Left ventricle myocardium superior (tissue), 1 donor: Measurements from ENCODE around the gene RGL1. TPM values are rescaled to one million over a fixed set of nuclear protein-coding genes. Genes with fewer than 3 reads are reported as not detected.

Source experiments
- ATAC-seq: fragments of 200-7000 bp; cut with Tn5 transposase; one replicate; pipeline ENCODE4 v1.9.1; 2020; ENCODE audit warnings: mild to moderate bottlenecking, moderate library complexity
- DNase-seq: peaks from one replicate; pipeline ENCODE4 v3.0.0-alpha.2; 2020
- intact Hi-C: fragments of 100-400 bp; cut with micrococcal nuclease; formaldehyde crosslinking; loops from one replicate; pipeline ENCODE4 v1.11.0; 2022
- total RNA-seq: library from RNA; stranded (reverse); fragmentation: NEBNext Ultra II Directional; extraction: Animal tissue kit (Norgen Biotek cat#: 25700); gene quantifications from one replicate; pipeline ENCODE4 v1.2.1, GENCODE V29; 2021
- donor health status: DM: no; HTN: yes; CAD: no; lungs with severe emphysema.

The RGL1 gene
- total RNA-seq, 1 donor from 2014 or later, result 18.5 TPM

DNA sequence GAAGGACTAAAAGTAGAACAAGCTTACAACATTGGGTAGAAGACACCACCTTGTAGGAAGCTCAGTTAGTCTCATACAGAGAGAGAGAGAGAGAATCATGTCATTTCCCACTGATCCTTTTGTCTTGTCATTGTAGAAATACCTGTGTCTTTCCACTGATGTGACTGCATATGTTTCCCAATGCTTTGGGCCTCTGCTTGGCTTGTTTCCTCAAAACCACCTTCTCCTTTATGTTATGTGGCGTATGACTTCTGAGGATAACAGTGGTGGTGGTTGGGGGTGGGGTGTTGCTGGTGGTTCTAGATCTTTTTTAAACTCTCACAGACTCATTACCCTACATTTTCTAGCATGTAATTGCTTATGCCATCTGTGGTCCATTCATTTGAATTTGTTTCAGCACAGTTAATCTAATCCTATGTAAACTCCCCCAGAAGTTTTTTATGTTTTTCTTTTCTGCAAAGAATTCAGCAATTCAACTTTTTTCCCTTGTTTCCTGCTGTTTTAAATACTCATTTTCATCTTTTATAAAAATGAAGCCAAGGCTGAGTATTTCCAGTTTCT is 9.3 kb downstream of the RGL1 start:
- intact Hi-C loops, result no loop called here
- ATAC-seq (no peak), DNase-seq (no peak)

DNA sequence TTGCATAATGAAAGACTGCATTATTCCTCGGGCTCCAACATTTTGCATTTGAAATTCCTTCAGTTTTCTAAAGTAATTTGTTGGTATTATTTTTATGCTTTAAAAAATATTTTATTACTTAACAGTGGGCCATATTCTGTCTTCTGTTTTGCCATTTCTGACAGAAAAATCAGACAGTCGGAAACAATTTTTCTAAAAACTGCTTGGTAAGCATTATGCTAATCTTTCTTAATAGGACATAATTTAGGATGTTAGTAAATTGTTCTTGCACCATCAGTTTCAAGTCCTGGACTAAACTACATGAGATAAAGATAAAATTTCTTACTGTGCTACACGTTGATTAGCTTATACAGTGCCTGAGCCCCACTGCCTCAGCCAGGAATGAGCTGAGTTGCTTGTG is 11.2 kb downstream of the RGL1 start:
- DNase-seq, result no peak
- ATAC-seq, result no peak
- intact Hi-C loops, result no loop called here

- DNase-seq, result no peak
These were observed 12.8 kb downstream of the RGL1 start for GRCh38 chr1:183817576-183818288.

DNA sequence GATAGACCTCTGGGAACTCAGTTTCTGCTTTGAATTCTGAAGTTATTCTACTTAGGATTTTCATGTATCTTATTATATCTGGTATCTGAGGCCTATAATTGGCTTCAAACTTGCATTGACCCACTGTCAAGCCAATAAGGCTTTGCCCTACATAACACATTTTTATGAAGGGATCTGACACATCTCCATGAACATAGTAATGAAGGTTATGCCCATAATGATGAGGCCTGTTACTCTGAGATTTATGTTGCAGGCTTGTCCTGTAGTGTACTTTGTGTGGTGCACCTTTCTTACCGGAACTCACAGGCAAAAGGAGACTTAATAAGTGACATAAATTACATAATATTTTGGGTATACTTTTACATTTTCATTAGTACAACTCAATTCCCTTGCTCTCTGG is 14.1 kb downstream of the RGL1 start:
- DNase-seq (no peak), ATAC-seq (no peak)
- intact Hi-C loops, result no loop called here

More at GRCh38 chr1:183817576-183818288, 12.8 kb downstream of the RGL1 start:
- intact Hi-C loops, result no loop called here
- no peak for ATAC-seq

DNA sequence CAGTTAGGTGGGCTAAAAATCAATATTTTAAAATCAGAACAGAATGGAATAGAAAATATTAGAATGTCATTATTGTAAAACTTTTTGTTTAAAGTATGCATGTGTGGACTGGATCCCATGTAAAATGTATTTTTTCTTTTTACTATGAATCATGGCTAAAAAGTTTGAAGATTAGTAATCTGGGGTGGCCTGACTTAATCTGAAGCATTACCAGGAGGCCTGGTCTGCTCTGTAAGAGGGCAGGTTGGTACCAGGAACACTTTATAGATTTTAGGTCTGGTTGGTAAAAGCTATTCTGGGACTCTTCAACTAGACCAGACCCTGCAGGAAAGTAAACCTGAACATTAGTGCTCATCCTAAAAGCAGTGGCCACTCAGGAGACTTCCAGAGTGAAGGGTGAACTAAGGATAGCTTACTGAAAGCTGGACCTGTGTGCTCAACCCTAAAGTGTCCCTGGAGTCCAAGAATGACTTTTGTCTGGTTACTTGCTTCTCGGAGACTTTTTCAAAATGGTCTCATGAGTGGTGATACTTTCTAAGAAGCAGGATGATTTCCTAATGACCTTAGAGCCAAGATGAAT is 16.5 kb downstream of the RGL1 start:
- intact Hi-C loops, result no loop called here
- DNase-seq (no peak), ATAC-seq (peak; percentile 41)

DNA sequence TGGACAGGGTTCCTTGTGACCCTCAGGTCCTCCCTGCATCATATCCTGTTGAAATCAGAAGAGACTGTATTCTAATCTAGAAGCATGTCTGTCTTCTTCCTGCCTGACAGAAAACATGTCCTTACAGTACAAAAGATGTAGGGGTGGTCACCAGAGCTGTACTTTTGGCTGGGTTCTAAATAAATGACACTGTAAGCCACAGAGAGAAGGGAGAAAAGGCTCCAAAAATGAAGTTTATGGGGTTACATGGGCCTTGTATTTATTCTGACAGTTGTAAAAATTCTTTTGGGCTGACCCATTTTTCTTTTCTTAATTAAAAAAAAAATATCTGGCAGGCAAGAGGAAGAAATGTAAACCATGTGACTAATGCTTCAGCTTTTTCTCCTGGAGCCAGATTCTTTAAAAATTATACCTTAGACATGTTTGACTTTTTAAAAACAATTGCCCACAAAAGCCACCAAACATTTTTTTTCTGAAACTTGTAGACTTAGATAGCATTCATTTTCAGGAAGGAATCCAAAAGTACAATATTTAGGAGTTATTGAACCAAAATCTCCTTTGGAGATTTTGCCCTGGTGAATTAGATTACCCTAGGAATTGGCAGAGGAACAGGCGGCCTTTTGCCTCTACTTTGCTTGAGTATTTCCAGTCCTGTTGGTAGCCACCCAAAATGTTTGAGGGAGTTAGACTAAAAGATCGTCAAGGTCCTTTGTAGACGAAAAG is 17.1 kb downstream of the RGL1 start:
- intact Hi-C loops, result no loop called here
- ATAC-seq, result peak; percentile 66
- DNase-seq, result no peak

- ATAC-seq (no peak), DNase-seq (no peak)
- intact Hi-C loops, result no loop called here
These were observed 19.4 kb downstream of the RGL1 start for GRCh38 chr1:183824291-183824690.

- DNase-seq (no peak), ATAC-seq (no peak)
- intact Hi-C loops, result no loop called here
These were observed 22.9 kb downstream of the RGL1 start for GRCh38 chr1:183827801-183828200.

DNA sequence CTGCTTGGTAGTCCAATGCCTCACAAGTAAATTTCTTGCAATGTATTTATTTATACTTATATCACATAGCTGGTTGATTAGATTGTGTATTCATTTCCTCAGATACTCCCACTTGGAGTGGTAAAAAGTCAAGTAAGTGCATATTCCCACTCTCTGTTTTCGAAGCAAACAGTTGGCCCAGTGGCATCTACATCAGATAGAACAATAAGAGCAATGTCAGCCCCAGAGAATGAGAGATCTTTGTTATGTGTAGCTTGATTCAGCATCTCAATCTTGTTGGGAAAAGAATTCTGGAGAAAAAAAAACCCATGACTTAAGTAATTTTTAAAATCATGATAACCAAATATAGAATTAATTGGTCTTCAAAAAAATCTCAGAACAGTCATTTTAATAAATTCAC is 25.5 kb downstream of the RGL1 start:
- intact Hi-C loops, result no loop called here
- no peak for DNase-seq
- ATAC-seq, result no peak

- intact Hi-C loops, result no loop called here
- no peak for ATAC-seq
- no peak for DNase-seq
These were observed 26.4 kb downstream of the RGL1 start for GRCh38 chr1:183831311-183831710.

DNA sequence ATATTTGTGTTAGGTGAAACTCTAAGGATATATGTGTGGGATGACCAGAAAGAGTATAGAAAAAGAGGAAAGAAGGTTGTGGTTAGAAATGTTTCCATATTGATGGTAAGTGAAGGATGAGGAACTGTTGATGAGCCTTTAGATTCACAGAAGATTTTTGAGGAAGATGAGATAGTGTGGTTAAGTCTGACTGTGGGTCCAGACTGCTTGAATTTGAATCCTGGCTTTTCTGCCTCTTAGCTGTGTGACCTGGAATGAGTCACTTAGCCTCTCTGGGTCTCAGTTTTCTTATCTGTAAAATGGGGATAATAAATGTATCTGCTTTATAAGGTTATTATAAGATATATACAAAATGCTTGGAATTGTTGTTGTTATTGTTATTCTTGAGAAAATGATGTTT is 27.5 kb downstream of the RGL1 start:
- ATAC-seq, result no peak
- intact Hi-C loops, result no loop called here

GRCh38 chr1:183834568-183834967 is 29.6 kb downstream of the RGL1 start:
- DNase-seq (no peak), ATAC-seq (peak; percentile 76)
- intact Hi-C loops, result no loop called here

More for the DNA sequence above, 27.5 kb downstream of the RGL1 start:
- no peak for DNase-seq

DNA sequence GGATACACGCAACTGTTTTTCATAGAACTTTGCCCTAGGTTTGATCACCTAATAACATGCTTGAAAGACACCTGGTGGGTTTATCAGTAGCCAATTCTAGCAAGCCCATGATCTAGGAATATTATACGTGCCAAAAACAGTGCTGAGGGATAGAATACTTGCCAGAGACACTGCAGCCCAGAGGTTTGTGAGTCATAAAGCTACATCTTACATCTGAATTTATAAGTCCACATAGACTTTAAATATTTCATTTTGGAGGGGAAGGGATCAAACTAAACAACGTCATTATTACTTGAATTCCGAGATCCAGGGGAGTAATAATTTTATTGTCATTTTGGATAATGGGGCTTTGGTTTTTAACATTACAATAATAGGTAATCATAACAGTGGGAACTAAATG is 31.7 kb downstream of the RGL1 start:
- no peak for ATAC-seq
- intact Hi-C loops, result no loop called here
- no peak for DNase-seq

- peak; percentile 24 for ATAC-seq
- DNase-seq, result no peak
- intact Hi-C loops, result no loop called here
These were observed 32.1 kb downstream of the RGL1 start for GRCh38 chr1:183837062-183837461.

- ATAC-seq (no peak), DNase-seq (no peak)
- intact Hi-C loops, result no loop called here
These were observed 33.3 kb downstream of the RGL1 start for GRCh38 chr1:183838221-183838620.

DNA sequence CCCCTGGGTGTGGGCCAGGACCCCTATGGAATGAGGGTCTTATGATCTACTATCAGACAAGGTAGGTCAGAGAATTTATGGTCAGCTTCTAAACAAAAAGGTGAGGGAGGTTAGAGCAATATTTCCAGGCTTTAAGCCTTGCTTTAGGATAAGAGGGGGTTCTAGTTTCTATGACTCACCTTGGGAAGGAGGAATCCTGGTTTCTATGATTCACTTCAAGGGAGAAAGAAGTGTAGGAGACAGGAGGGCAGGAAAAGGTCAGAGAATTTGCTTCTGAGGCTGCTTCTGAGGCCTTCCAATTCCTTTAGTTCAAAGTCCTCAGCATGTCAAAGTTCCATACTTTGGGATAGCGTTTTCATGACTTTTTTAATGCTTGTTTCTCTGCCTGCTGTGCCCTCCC is 35.2 kb downstream of the RGL1 start:
- intact Hi-C loops, result no loop called here
- ATAC-seq (no peak), DNase-seq (no peak)

DNA sequence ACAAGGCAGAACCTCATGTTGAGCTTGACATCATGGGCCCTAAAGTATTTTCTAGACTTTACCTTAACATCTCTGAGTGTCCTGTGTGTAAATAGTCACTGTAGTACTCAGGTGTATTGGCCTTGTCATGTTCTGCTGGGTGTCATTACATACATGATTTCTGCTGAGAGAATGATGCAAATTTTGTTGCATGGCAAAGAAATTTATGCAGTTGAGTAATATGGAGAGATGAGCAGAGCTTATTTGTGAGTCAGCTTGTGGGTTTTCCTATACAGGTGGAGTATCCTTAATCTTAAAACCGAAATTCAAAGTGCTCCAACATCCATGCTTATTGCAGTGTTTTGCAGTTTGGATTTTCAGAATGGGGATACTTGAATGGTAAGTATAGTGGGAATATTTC is 36.6 kb downstream of the RGL1 start:
- DNase-seq (no peak), ATAC-seq (no peak)
- intact Hi-C loops, result no loop called here

DNA sequence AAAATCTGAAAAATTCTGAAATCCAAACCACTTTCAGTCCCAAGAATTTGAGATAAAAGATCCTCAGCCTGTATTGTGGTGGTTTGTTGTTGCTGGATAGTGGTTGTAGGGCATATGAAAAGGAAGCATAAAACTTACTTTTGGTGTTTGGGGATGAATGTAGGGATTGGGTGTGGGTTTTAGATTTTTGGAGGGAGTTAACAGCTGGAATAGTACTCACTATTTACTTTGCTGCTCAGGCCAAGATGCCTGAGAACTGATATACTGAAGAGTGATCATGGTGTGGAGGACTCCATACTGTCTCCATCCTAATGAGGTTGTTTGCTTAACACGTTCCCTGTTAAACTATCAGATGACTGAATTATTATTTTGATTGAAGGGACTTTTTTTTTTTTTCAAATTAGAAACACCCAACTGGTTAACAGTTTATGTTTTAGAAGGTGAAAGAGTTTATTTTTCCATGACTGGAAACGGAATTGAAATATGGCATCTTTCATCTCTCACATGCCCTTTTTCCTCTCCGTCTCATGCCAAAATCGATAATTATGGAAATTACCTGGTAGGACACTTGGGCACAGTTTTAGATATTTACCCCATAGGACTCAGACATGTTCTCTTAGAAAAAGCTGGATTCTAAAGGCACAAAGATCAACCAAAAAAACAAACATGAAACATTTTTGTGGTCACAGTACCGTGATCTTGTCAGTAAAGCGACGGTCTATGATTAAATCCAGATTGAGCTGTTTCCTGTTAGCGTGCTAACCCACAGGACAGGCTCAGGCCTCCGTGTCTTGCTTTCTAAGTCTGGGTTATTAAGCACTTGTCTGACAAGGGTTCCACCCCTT is 37.3 kb downstream of the RGL1 start:
- ATAC-seq (peak; percentile 88), DNase-seq (no peak)
- intact Hi-C loops, result no loop called here

DNA sequence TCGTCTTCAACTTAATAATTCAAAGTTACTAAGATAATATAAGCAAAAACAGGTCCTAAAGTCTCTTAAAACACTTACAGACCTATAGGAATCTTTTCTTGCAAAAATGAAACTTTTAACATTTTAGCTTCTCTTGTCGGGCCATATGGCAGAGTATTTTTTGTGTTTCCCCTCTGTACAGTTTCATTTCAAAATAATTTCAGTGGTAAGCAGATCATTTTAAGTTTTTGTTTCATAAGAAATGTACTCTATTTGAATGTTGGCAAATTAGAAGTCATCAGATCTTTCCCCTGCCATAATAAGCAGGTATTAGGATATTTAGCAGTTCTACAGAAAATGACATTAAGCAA is 37.9 kb downstream of the RGL1 start:
- no peak for ATAC-seq
- intact Hi-C loops, result no loop called here

GRCh38 chr1:183844806-183845205 is 39.9 kb downstream of the RGL1 start:
- intact Hi-C loops, result no loop called here
- no peak for ATAC-seq
- DNase-seq, result no peak

More for the DNA sequence above, 37.9 kb downstream of the RGL1 start:
- DNase-seq, result no peak
